ENCODE results near the gene SELENOO.

DNA sequence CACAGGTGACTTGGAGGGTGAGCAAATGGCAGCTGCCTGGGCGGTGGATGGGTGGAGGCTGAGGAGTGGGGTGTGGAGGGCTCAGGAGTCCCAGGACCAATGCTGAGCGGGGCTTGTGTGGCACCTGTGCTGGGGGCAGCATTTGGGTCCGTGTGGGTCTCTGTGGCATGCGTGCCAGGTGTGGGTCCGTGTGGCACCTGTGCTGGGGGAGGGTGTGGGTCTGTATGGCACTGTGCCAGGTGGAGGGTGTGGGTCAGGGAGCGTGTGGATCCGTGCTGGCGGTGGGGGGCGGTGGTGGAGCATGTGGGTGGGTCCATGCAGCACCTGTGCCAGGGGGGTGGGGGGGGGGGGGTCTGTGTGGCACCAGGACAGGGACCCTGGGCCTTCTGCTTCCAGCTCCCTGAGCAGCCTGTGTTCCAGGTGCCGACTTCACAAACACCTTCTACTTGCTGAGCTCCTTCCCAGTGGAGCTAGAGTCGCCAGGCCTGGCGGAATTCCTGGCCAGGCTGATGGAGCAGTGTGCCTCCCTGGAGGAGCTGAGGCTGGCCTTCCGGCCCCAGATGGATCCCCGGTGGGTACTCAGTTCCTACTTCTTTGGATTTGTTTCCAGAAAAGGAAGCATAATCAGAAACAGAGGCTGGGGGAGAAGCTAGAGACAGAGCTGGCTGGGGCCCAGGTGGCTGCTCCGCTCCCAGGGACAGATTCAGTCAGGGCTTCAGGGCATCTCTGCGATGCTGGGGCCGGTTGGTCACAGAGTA lies 14.7 kb downstream of the SELENOO start:
- TF ChIP-seq, protein P1, sequence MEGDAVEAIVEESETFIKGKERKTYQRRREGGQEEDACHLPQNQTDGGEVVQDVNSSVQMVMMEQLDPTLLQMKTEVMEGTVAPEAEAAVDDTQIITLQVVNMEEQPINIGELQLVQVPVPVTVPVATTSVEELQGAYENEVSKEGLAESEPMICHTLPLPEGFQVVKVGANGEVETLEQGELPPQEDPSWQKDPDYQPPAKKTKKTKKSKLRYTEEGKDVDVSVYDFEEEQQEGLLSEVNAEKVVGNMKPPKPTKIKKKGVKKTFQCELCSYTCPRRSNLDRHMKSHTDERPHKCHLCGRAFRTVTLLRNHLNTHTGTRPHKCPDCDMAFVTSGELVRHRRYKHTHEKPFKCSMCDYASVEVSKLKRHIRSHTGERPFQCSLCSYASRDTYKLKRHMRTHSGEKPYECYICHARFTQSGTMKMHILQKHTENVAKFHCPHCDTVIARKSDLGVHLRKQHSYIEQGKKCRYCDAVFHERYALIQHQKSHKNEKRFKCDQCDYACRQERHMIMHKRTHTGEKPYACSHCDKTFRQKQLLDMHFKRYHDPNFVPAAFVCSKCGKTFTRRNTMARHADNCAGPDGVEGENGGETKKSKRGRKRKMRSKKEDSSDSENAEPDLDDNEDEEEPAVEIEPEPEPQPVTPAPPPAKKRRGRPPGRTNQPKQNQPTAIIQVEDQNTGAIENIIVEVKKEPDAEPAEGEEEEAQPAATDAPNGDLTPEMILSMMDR (conservative IDR thresholded peaks at IDR 0.05; ENCODE audit: low read length): no peak
- TF ChIP-seq EZH2phosphoT487 (IDR thresholded peaks at IDR 0.05; ENCODE audit: borderline replicate concordance, low read depth, low read length): no peak

Data from OCI-LY7 (cell line).